ENCODE data around the gene D2HGDH. TPM values are rescaled to one million over a fixed set of nuclear protein-coding genes. Genes with fewer than 3 reads are reported as not detected.
A peak's percentile ranks its signal among the peaks of the same experiment; 100 is the strongest.
"Not testable (repeated sequence)": the region's sequence is repeated elsewhere in the genome, so short reads cannot be mapped to it uniquely, and the experiment has no call there.

D2HGDH gene
- total RNA-seq, 1 donor from 2014 or later, result 23.1 TPM

GRCh38 chr2:241748468-241749256 lies 14.2 kb downstream of the D2HGDH start:
- no peak for DNase-seq

- DNase-seq, result no peak
These were observed 15.8 kb downstream of the D2HGDH start for GRCh38 chr2:241750076-241750840.

GRCh38 chr2:241751152-241751551 lies 16.7 kb downstream of the D2HGDH start:
- no peak for DNase-seq

GRCh38 chr2:241751776-241752175 lies 17.3 kb downstream of the D2HGDH start:
- DNase-seq, result no peak

GRCh38 chr2:241752253-241752652 lies 17.8 kb downstream of the D2HGDH start:
- no peak for DNase-seq

GRCh38 chr2:241752689-241753276 lies 18.4 kb downstream of the D2HGDH start:
- DNase-seq, result no peak

GRCh38 chr2:241753493-241753892 lies 19.1 kb downstream of the D2HGDH start:
- no peak for DNase-seq

- no peak for DNase-seq
These were observed 19.6 kb downstream of the D2HGDH start for GRCh38 chr2:241754042-241754441.

- no peak for DNase-seq
These were observed 20.7 kb downstream of the D2HGDH start for GRCh38 chr2:241755166-241755565.

- no peak for DNase-seq
These were observed 21.3 kb downstream of the D2HGDH start for GRCh38 chr2:241755777-241756176.

- no peak for DNase-seq
These were observed 24.8 kb downstream of the D2HGDH start for GRCh38 chr2:241759067-241759807.

GRCh38 chr2:241759893-241760292 lies 25.5 kb downstream of the D2HGDH start:
- DNase-seq, result not testable (repeated sequence)

- no peak for DNase-seq
These were observed 25.9 kb downstream of the D2HGDH start for GRCh38 chr2:241760301-241760771.

GRCh38 chr2:241762321-241762932 lies 28.0 kb downstream of the D2HGDH start:
- DNase-seq, result no peak

GRCh38 chr2:241762933-241763369 lies 28.5 kb downstream of the D2HGDH start:
- DNase-seq, result no peak

- no peak for DNase-seq
These were observed 29.3 kb downstream of the D2HGDH start for GRCh38 chr2:241763551-241764274.

GRCh38 chr2:241764275-241765241 lies 30.1 kb downstream of the D2HGDH start:
- peak; percentile 57 for DNase-seq

- DNase-seq, result no peak
These were observed 33.2 kb downstream of the D2HGDH start for GRCh38 chr2:241767464-241768250.

GRCh38 chr2:241768251-241768711 lies 33.9 kb downstream of the D2HGDH start:
- no peak for DNase-seq

Data from tongue (tissue), 2 donors.